GM21528 (cell line): ENCODE measurements around the gene PDZD8.
A peak's percentile ranks its signal among the peaks of the same experiment; 100 is the strongest.

Experiments used
- ATAC-seq: cut with Tn5 transposase; IDR thresholded peaks from one replicate; pipeline ENCODE4 v1.9.1; 2021; ENCODE audit warnings: mild to moderate bottlenecking, moderate library complexity; ENCODE audit not compliant: unreplicated experiment, low FRiP score

Gene PDZD8

GRCh38 chr10:117375360-117376178 lies at the start of gene PDZD8:
Gene PDZD8 (minus strand): TSS chr10:117375440. CDS start chr10:117375227, 213 bp downstream.
- peak; percentile 86 for ATAC-seq

GRCh38 chr10:117424171-117424570 lies 48.9 kb upstream of the PDZD8 start:
- ATAC-seq: no peak

- ATAC-seq: no peak
Measured at GRCh38 chr10:117421985-117422384, 46.7 kb upstream of the PDZD8 start.

GRCh38 chr10:117420768-117421167 lies 45.5 kb upstream of the PDZD8 start:
- no peak for ATAC-seq

GRCh38 chr10:117419921-117420320 lies 44.7 kb upstream of the PDZD8 start:
- no peak for ATAC-seq

GRCh38 chr10:117419159-117419558 lies 43.9 kb upstream of the PDZD8 start:
- ATAC-seq: no peak

- no peak for ATAC-seq
Measured at GRCh38 chr10:117418121-117418520, 42.9 kb upstream of the PDZD8 start.

GRCh38 chr10:117417196-117417595 lies 42.0 kb upstream of the PDZD8 start:
- no peak for ATAC-seq

GRCh38 chr10:117413928-117414618 lies 38.8 kb upstream of the PDZD8 start:
- ATAC-seq: no peak

GRCh38 chr10:117412469-117413010 lies 37.3 kb upstream of the PDZD8 start:
- no peak for ATAC-seq

GRCh38 chr10:117411479-117412399 lies 36.5 kb upstream of the PDZD8 start:
- ATAC-seq: no peak

GRCh38 chr10:117410557-117410956 lies 35.3 kb upstream of the PDZD8 start:
- no peak for ATAC-seq

- no peak for ATAC-seq
Measured at GRCh38 chr10:117409549-117410305, 34.5 kb upstream of the PDZD8 start.

GRCh38 chr10:117408436-117409384 lies 33.5 kb upstream of the PDZD8 start:
- ATAC-seq: no peak

GRCh38 chr10:117405730-117406129 lies 30.5 kb upstream of the PDZD8 start:
- no peak for ATAC-seq

- ATAC-seq: no peak
Measured at GRCh38 chr10:117400329-117400728, 25.1 kb upstream of the PDZD8 start.

- ATAC-seq: no peak
Measured at GRCh38 chr10:117399341-117400196, 24.3 kb upstream of the PDZD8 start.

GRCh38 chr10:117398029-117398428 lies 22.8 kb upstream of the PDZD8 start:
- ATAC-seq: no peak
